ENCODE measurements around the gene SNCAIP. TPM values are rescaled to one million over a fixed set of nuclear protein-coding genes. Genes with fewer than 3 reads are reported as not detected.

Gene SNCAIP
- total and polyA plus RNA-seq, 2 of the 4 experiments (the other 2 are of a cell fraction): 15.3 to 19.0 TPM

DNA sequence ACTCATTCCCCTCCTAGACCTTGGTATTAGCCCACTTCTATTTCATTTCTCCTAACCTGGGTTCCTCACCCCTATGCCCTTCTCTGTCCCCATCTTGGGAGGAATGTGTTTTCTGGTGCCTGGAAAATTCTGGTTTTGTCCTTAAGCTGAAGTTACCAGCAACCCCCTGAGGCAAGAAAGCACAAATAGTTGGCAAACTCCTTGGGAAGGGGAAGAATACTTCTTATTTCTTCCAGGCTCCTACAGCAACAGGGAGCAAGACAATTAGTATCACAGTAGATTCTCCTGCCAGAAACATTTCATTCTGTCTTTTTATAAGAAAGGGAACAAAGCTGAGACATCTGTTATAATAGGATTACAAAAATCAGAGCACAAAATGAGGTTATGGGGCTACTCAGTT lies 142.5 kb downstream of the SNCAIP start:
- POLR2A ChIA-PET (ENCODE audit: unreplicated experiment): no interaction called here
- H3K23ac ChIP-seq (ENCODE audit: low read depth, low read length): no peak overlapping the region
- no peak overlapping the region for H2BK120ac ChIP-seq (ENCODE audit: low read depth, low read length)
- H2AK9ac ChIP-seq (replicated peaks; ENCODE audit: low read depth, low read length, poor library complexity): no peak overlapping the region
- in situ Hi-C loops (cut with MboI; ENCODE audit: low sequenced_read_pairs): no loop called here
- no peaks in the 10 kb centered on the region for H3K9me3 ChIP-seq (ENCODE audit: control insufficient read depth, insufficient read depth, low read length)
- no peak overlapping the region for H3K18ac ChIP-seq (ENCODE audit: low read depth, low read length)
- no peak overlapping the region for H2AFZ ChIP-seq (replicated peaks; ENCODE audit: low read length, poor library complexity)
- no peaks in the 10 kb centered on the region for H3K27me3 ChIP-seq (ENCODE audit: control insufficient read depth, insufficient read depth, low read length)
- no peak overlapping the region for H4K91ac ChIP-seq (ENCODE audit: insufficient read depth, low read depth, low read length)
- H4K20me1 ChIP-seq (ENCODE audit: insufficient read depth, low read length): no peaks in the 10 kb centered on the region
- no peak overlapping the region for H3K9ac ChIP-seq (ENCODE audit: low read depth, low read length)
- dilution Hi-C loops (cut with HindIII; ENCODE audit: low sequenced_read_pairs, unreplicated experiment): no loop called here
- no peak overlapping the region for H2BK20ac ChIP-seq (ENCODE audit: low read depth, low read length)
- no peak overlapping the region for H2AK5ac ChIP-seq (ENCODE audit: low read depth, low read length)
- no peak overlapping the region for H3K14ac ChIP-seq (replicated peaks; ENCODE audit: low read depth, low read length)
- H3K4ac ChIP-seq (ENCODE audit: low read depth, low read length): no peak overlapping the region
- H4K8ac ChIP-seq (ENCODE audit: low read depth in 2 of 2, low read length in 2 of 2): no peak overlapping the region
- intact Hi-C loops (cut with micrococcal nuclease): no loop called here
- H3K9me1 ChIP-seq (ENCODE audit: insufficient read depth, low read length): no peaks in the 10 kb centered on the region
- TF ChIP-seq MAZ (IDR thresholded peaks at IDR 0.05; ENCODE audit: borderline replicate concordance, low read depth, low read length) (no peak), RCOR1 (IDR thresholded peaks at IDR 0.05; ENCODE audit: insufficient replicate concordance, low read length) (no peak), MXI1 (IDR thresholded peaks at IDR 0.05; ENCODE audit: borderline replicate concordance, low read depth, low read length) (no peak), CEBPB (IDR thresholded peaks at IDR 0.05; ENCODE audit: low read depth, low read length) (no peak), CHD1 (IDR thresholded peaks at IDR 0.05; ENCODE audit: low read depth, low read length) (no peak), BHLHE40 (IDR thresholded peaks at IDR 0.05; ENCODE audit: low read depth, low read length) (no peak), SMC3 (IDR thresholded peaks at IDR 0.05; ENCODE audit: low read depth, low read length) (no peak), POLR2A (IDR thresholded peaks at IDR 0.05; ENCODE audit: low read depth, low read length) (no peak), NFE2L2 (IDR thresholded peaks at IDR 0.05; ENCODE audit: low read depth, low read length) (no peak), RFX5 (IDR thresholded peaks at IDR 0.05; ENCODE audit: low read depth, low read length) (no peak), RAD21 (IDR thresholded peaks at IDR 0.05; ENCODE audit: low read length) (no peak), MAFK (IDR thresholded peaks at IDR 0.05; ENCODE audit: low read depth, low read length) (no peak), FOS (IDR thresholded peaks at IDR 0.05; ENCODE audit: low read depth, low read length) (no peak)
- TF ChIP-seq, protein P1, sequence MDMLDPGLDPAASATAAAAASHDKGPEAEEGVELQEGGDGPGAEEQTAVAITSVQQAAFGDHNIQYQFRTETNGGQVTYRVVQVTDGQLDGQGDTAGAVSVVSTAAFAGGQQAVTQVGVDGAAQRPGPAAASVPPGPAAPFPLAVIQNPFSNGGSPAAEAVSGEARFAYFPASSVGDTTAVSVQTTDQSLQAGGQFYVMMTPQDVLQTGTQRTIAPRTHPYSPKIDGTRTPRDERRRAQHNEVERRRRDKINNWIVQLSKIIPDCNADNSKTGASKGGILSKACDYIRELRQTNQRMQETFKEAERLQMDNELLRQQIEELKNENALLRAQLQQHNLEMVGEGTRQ (IDR thresholded peaks at IDR 0.05; ENCODE audit: low read depth, low read length): no peak
- TF ChIP-seq, protein P2, sequence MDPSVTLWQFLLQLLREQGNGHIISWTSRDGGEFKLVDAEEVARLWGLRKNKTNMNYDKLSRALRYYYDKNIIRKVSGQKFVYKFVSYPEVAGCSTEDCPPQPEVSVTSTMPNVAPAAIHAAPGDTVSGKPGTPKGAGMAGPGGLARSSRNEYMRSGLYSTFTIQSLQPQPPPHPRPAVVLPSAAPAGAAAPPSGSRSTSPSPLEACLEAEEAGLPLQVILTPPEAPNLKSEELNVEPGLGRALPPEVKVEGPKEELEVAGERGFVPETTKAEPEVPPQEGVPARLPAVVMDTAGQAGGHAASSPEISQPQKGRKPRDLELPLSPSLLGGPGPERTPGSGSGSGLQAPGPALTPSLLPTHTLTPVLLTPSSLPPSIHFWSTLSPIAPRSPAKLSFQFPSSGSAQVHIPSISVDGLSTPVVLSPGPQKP (IDR thresholded peaks at IDR 0.05; ENCODE audit: borderline replicate concordance, low read depth, low read length): no peak
- TF ChIP-seq, protein P3, sequence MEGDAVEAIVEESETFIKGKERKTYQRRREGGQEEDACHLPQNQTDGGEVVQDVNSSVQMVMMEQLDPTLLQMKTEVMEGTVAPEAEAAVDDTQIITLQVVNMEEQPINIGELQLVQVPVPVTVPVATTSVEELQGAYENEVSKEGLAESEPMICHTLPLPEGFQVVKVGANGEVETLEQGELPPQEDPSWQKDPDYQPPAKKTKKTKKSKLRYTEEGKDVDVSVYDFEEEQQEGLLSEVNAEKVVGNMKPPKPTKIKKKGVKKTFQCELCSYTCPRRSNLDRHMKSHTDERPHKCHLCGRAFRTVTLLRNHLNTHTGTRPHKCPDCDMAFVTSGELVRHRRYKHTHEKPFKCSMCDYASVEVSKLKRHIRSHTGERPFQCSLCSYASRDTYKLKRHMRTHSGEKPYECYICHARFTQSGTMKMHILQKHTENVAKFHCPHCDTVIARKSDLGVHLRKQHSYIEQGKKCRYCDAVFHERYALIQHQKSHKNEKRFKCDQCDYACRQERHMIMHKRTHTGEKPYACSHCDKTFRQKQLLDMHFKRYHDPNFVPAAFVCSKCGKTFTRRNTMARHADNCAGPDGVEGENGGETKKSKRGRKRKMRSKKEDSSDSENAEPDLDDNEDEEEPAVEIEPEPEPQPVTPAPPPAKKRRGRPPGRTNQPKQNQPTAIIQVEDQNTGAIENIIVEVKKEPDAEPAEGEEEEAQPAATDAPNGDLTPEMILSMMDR (conservative IDR thresholded peaks at IDR 0.05; ENCODE audit: low read depth, low read length): no peak
- no peaks in the 10 kb centered on the region; the same call in 1 of the 2 replicates for H3K4me1 ChIP-seq (ENCODE audit: control insufficient read depth, insufficient read depth, low read length)
- H3K27ac ChIP-seq (ENCODE audit: insufficient read depth, low read length): no peak overlapping the region
- CTCF ChIA-PET: no interaction called here
- no peak overlapping the region for H3K4me3 ChIP-seq (ENCODE audit: insufficient read depth, low read depth, low read length)
- H2BK5ac ChIP-seq (ENCODE audit: low read depth, low read length, poor library complexity, severe bottlenecking): no peak overlapping the region
- H3K36me3 ChIP-seq (ENCODE audit: control insufficient read depth, insufficient read depth, low read length): peaks cover 9% of the 10 kb centered on the region; the same call in 1 of the 2 replicates
- ATAC-seq (ENCODE audit: low read depth) (no peak), DNase-seq (no peak)
- no peak overlapping the region for H4K5ac ChIP-seq (ENCODE audit: low read depth, low read length)
- no peak overlapping the region for H3K4me2 ChIP-seq (ENCODE audit: low read depth, low read length)
- no peak overlapping the region for H2BK15ac ChIP-seq (ENCODE audit: low read depth, low read length)
- no peaks in the 10 kb centered on the region for H3K79me1 ChIP-seq (ENCODE audit: low read depth in 1 of 2, low read length in 2 of 2)
- no TSS peak for BruUV-seq (replicated peaks)
- no peak overlapping the region for H3K56ac ChIP-seq (ENCODE audit: extremely low read depth, insufficient read depth, low read length)

Data from IMR-90 (cell line).